Left ventricle myocardium inferior (tissue), 1 donor: ENCODE results near the gene SLC12A4. TPM values are rescaled to one million over a fixed set of nuclear protein-coding genes. Genes with fewer than 3 reads are reported as not detected.

Experiments used
- DNase-seq: peaks from one replicate; pipeline ENCODE4 v3.0.0-alpha.2; 2020
- H3K27ac ChIP-seq: fragments of 200-600 bp; replicated peaks from 2 replicates; pipeline ENCODE4 v1.8.0; 2021
- H3K27me3 ChIP-seq: fragments of 200-600 bp; 2 replicates; pipeline ENCODE4 v1.8.0; 2021; ENCODE audit warnings: low read depth
- H3K36me3 ChIP-seq: fragments of 200-600 bp; 2 replicates; pipeline ENCODE4 v1.8.0; 2021
- H3K4me1 ChIP-seq: fragments of 200-600 bp; 2 replicates; pipeline ENCODE4 v1.8.0; 2021
- H3K4me3 ChIP-seq: fragments of 200-600 bp; 2 replicates; pipeline ENCODE4 v1.8.0; 2021; ENCODE audit warnings: mild to moderate bottlenecking, moderate library complexity
- H3K9me3 ChIP-seq: fragments of 200-600 bp; replicated peaks from 2 replicates; pipeline ENCODE4 v1.8.0; 2021
- CTCF ChIP-seq: fragments of 200-600 bp; IDR thresholded peaks from 2 replicates; pipeline ENCODE4 v1.8.0; 2021; ENCODE audit warnings: antibody characterized with exemption, mild to moderate bottlenecking, borderline replicate concordance
- intact Hi-C: fragments of 100-400 bp; cut with micrococcal nuclease; formaldehyde crosslinking; loops from one replicate; pipeline ENCODE4 v1.11.0; 2022
- total RNA-seq: library from RNA; stranded (reverse); fragmentation: NEBNext Ultra II Directional; extraction: Animal tissue kit (Norgen Biotek cat#: 25700); gene quantifications from one replicate; pipeline ENCODE4 v1.2.1, GENCODE V29; 2021
- donor health status: DM: no; HTN: yes; CAD: no; lungs with severe emphysema.

SLC12A4 gene
- total RNA-seq, 1 donor from 2014 or later: 79.2 TPM

GRCh38 chr16:67961551-67961957 is 6.9 kb downstream of the SLC12A4 start:
- Histone ChIP-seq H3K27ac (peak overlapping the region; percentile 100), H3K9me3 (no peaks in the 10 kb centered on the region), H3K4me3 (peak overlapping the region; percentile 37), H3K4me1 (peaks cover 91% of the 10 kb centered on the region), H3K36me3 (peaks cover 63% of the 10 kb centered on the region), H3K27me3 (no peaks in the 10 kb centered on the region)
- no peak for DNase-seq
- intact Hi-C loops: no loop called here
- TF ChIP-seq CTCF: no peak

GRCh38 chr16:67959536-67960329 is 8.7 kb downstream of the SLC12A4 start:
- H3K4me3 ChIP-seq: peak overlapping the region; percentile 37
- no peak for TF ChIP-seq CTCF
- H3K27me3 ChIP-seq: no peaks in the 10 kb centered on the region
- intact Hi-C loops: no loop called here
- no peaks in the 10 kb centered on the region for H3K9me3 ChIP-seq
- peaks cover 81% of the 10 kb centered on the region for H3K36me3 ChIP-seq
- peaks cover 78% of the 10 kb centered on the region for H3K4me1 ChIP-seq
- DNase-seq: peak; percentile 84
- peak overlapping the region; percentile 100 for H3K27ac ChIP-seq

- intact Hi-C loops: no loop called here
Measured at GRCh38 chr16:67957622-67958021, 10.8 kb downstream of the SLC12A4 start.

GRCh38 chr16:67954421-67955196 is 13.8 kb downstream of the SLC12A4 start:
- Histone ChIP-seq H3K27ac (peak overlapping the region; percentile 12), H3K27me3 (no peaks in the 10 kb centered on the region), H3K4me3 (no peak overlapping the region), H3K4me1 (peaks cover 55% of the 10 kb centered on the region), H3K36me3 (peaks cover 94% of the 10 kb centered on the region), H3K9me3 (no peaks in the 10 kb centered on the region)
- no peak for DNase-seq
- TF ChIP-seq CTCF: no peak
- intact Hi-C loops: no loop called here

More at GRCh38 chr16:67957622-67958021, 10.8 kb downstream of the SLC12A4 start:
- H3K36me3 ChIP-seq: peaks cover 93% of the 10 kb centered on the region
- TF ChIP-seq CTCF: no peak
- no peaks in the 10 kb centered on the region for H3K27me3 ChIP-seq
- H3K4me3 ChIP-seq: no peak overlapping the region
- no peaks in the 10 kb centered on the region for H3K9me3 ChIP-seq
- H3K27ac ChIP-seq: peak overlapping the region; percentile 100
- H3K4me1 ChIP-seq: peaks cover 68% of the 10 kb centered on the region
- DNase-seq: no peak

GRCh38 chr16:67953641-67954375 is 14.6 kb downstream of the SLC12A4 start:
- Histone ChIP-seq H3K4me3 (no peak overlapping the region), H3K27ac (peak overlapping the region; percentile 12), H3K4me1 (peaks cover 47% of the 10 kb centered on the region), H3K27me3 (no peaks in the 10 kb centered on the region), H3K36me3 (peaks cover 98% of the 10 kb centered on the region), H3K9me3 (no peaks in the 10 kb centered on the region)
- intact Hi-C loops: no loop called here
- no peak for DNase-seq
- TF ChIP-seq CTCF: no peak
